Parathyroid adenoma (tissue), 2 donors: Measurements from ENCODE around the gene ACOT12.
"Not testable (repeated sequence)": the region's sequence is repeated elsewhere in the genome, so short reads cannot be mapped to it uniquely, and the experiment has no call there.

Experiments used
- H2AFZ ChIP-seq: fragments of 300-600 bp; sonication (generic); one replicate; pipeline ENCODE4 v1.7.0; 2017; ENCODE audit warnings: antibody characterized with exemption, mild to moderate bottlenecking
- H3K27ac ChIP-seq: fragments of 300-600 bp; sonication (generic); one replicate; pipeline ENCODE4 v1.7.0; 2017
- H3K27me3 ChIP-seq: fragments of 300-600 bp; sonication (generic); one replicate; pipeline ENCODE4 v1.7.0; 2017; ENCODE audit warnings: low read length; ENCODE audit not compliant: control insufficient read depth, insufficient read depth
- H3K36me3 ChIP-seq: fragments of 300-600 bp; sonication (generic); one replicate; pipeline ENCODE4 v1.7.0; 2017; ENCODE audit warnings: low read length; ENCODE audit not compliant: control insufficient read depth, insufficient read depth
- H3K4me1 ChIP-seq: fragments of 300-600 bp; sonication (generic); one replicate; pipeline ENCODE4 v1.7.0; 2017; ENCODE audit warnings: control low read depth
- H3K4me2 ChIP-seq: fragments of 300-600 bp; sonication (generic); one replicate; pipeline ENCODE4 v1.7.0; 2017; ENCODE audit warnings: low read length
- H3K4me3 ChIP-seq: fragments of 300-600 bp; sonication (generic); one replicate; pipeline ENCODE4 v1.7.0; 2017; ENCODE audit warnings: low read depth, low read length
- H3K79me2 ChIP-seq: fragments of 300-600 bp; sonication (generic); one replicate; pipeline ENCODE4 v1.7.0; 2017; ENCODE audit warnings: control low read depth
- H3K9ac ChIP-seq: fragments of 300-600 bp; sonication (generic); one replicate; pipeline ENCODE4 v1.7.0; 2017; ENCODE audit warnings: mild to moderate bottlenecking
- H3K9me3 ChIP-seq: fragments of 300-600 bp; sonication (generic); one replicate; pipeline ENCODE4 v1.7.0; 2017; ENCODE audit warnings: low read length; ENCODE audit not compliant: control insufficient read depth
- TF ChIP-seq, protein P1 (sequence below): fragments of 300-600 bp; sonication (generic); IDR thresholded peaks from one replicate; pipeline ENCODE4 v1.7.0; 2017; ENCODE audit warnings: antibody characterized with exemption, mild to moderate bottlenecking
- donor health status: primary hyperparathyroidism.

Gene ACOT12

DNA sequence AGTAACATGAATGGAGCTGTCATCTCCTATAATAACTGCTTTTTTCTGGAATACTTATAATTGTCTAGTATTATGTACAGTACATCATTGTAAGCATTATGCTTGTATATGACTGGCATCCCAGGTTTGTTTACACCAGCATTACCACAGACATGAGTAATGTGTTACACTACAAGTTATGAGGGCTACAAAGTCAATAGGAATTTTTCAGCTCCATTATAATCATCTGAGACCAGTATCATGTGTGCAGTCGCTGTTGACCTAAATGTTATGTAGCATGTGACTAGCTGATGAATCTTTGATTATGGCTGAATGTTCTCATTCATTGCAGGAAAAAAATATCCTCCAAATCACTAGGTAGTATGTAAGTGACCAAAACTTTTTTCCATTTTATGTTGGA, 90.4 kb downstream of the ACOT12 start:
- no peak overlapping the region for H3K27ac ChIP-seq
- peaks cover 20% of the 10 kb centered on the region for H3K4me1 ChIP-seq
- no peak overlapping the region for H3K4me2 ChIP-seq
- no peak overlapping the region for H3K9ac ChIP-seq
- peaks cover 10% of the 10 kb centered on the region for H3K79me2 ChIP-seq
- TF ChIP-seq, protein P1, sequence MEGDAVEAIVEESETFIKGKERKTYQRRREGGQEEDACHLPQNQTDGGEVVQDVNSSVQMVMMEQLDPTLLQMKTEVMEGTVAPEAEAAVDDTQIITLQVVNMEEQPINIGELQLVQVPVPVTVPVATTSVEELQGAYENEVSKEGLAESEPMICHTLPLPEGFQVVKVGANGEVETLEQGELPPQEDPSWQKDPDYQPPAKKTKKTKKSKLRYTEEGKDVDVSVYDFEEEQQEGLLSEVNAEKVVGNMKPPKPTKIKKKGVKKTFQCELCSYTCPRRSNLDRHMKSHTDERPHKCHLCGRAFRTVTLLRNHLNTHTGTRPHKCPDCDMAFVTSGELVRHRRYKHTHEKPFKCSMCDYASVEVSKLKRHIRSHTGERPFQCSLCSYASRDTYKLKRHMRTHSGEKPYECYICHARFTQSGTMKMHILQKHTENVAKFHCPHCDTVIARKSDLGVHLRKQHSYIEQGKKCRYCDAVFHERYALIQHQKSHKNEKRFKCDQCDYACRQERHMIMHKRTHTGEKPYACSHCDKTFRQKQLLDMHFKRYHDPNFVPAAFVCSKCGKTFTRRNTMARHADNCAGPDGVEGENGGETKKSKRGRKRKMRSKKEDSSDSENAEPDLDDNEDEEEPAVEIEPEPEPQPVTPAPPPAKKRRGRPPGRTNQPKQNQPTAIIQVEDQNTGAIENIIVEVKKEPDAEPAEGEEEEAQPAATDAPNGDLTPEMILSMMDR: no peak
- H3K27me3 ChIP-seq: no peaks in the 10 kb centered on the region
- no peaks in the 10 kb centered on the region for H3K36me3 ChIP-seq
- no peak overlapping the region for H2AFZ ChIP-seq
- H3K9me3 ChIP-seq: no peaks in the 10 kb centered on the region
- no peak overlapping the region for H3K4me3 ChIP-seq

DNA sequence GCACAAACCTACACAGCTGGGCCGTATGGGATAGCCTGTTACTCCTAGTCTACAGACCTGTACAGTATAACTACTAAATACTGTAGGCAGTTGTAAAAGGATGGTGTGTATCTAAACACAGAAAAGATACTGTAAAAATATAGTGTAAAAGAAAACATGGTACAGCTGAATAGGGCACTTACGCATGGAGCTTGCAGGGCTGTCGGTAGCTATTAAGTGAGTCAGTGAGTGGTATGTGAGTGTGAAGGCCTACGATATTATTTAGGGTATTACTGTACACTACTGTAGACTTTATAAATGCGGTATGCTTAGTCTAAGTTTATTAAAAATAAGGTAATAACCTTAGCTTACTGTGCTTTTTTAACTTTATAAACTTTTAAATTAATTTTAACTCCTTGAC, 91.3 kb downstream of the ACOT12 start:
- H3K36me3 ChIP-seq: no peaks in the 10 kb centered on the region
- H3K9ac ChIP-seq: no peak overlapping the region
- H3K4me1 ChIP-seq: peaks cover 20% of the 10 kb centered on the region
- TF ChIP-seq, protein P1: no peak
- H3K27me3 ChIP-seq: no peaks in the 10 kb centered on the region
- H3K27ac ChIP-seq: no peak overlapping the region
- H3K4me3 ChIP-seq: peak overlapping the region; percentile 81
- no peak overlapping the region for H2AFZ ChIP-seq
- no peaks in the 10 kb centered on the region for H3K9me3 ChIP-seq
- peaks cover 10% of the 10 kb centered on the region for H3K79me2 ChIP-seq
- H3K4me2 ChIP-seq: peak overlapping the region; percentile 59

DNA sequence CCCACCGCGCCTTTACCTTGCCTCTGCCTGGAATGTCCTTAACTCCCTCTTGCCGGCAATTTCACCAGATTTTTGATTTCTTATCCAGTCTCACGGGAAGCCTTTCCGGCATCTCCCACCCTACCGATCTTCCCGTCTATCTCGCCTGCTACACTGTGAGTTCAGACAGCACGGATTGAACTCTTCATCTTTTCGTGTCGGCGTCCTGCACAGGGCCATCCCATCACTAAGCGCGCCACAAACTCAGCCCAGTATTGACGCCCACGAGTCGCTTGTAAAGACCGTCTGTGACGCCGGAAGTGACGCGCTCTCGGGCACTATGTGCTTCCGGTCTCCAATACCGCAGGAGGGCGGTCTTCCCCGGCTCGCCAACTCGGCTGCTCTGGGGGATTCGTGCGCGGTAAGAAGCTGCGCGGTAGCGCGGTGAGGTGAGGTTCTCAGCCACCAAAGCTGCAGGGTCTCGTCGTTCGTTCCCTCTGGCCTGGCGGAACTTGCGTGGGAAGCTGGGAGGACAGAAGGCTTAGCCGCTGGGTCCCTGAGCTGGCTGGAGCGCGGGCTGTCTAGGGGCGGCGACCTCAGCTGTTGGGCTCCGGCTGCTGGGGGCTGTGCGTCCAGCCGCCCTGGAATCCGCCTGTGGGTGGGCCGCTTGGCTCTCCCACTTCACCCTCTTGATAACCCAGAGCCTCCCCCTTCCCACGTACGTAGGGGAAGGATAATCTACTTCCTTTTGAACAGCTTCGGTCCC, 92.5 kb downstream of the ACOT12 start, which contains the start of gene ZCCHC9:
ZCCHC9 (plus strand) TSS at position 317 of the 745 bp plus-strand sequence. CDS start 3,171 bp downstream, outside the sequence.
- Histone ChIP-seq H3K27me3 (no peaks in the 10 kb centered on the region), H3K36me3 (no peaks in the 10 kb centered on the region), H3K79me2 (peaks cover 10% of the 10 kb centered on the region), H3K27ac (peak within 1 kb of the TSS; percentile 66), H3K4me2 (peak within 1 kb of the TSS; percentile 59), H3K4me3 (peak within 1 kb of the TSS; percentile 81), H3K9ac (peak within 1 kb of the TSS; percentile 84), H3K9me3 (no peaks in the 10 kb centered on the region), H2AFZ (peak within 1 kb of the TSS; percentile 96), H3K4me1 (peaks cover 20% of the 10 kb centered on the region)
- TF ChIP-seq, protein P1: peak; percentile 43

DNA sequence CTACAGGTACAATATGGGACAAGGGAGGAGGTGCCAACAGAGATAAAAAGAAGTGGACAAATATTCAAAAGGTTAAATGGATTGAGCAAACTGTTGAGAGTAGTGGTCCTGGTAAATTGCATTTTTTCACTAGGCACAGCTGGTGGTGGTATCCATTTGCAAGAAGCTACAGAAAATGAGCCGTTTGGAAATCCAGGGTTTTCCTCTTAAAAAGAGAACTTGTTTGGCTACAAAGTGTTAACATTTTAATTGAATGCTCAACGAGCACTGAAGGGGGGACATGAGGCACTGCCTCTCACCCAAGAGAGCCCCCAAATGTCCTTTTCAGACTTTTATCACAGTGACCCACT, 93.0 kb downstream of the ACOT12 start:
- TF ChIP-seq, protein P1: no peak
- Histone ChIP-seq H2AFZ (peak overlapping the region; percentile 96), H3K4me3 (peak overlapping the region; percentile 81), H3K4me1 (peaks cover 20% of the 10 kb centered on the region), H3K9me3 (no peaks in the 10 kb centered on the region), H3K4me2 (peak overlapping the region; percentile 59), H3K36me3 (no peaks in the 10 kb centered on the region), H3K27ac (peak overlapping the region; percentile 66), H3K9ac (peak overlapping the region; percentile 84), H3K79me2 (peaks cover 10% of the 10 kb centered on the region), H3K27me3 (no peaks in the 10 kb centered on the region)

DNA sequence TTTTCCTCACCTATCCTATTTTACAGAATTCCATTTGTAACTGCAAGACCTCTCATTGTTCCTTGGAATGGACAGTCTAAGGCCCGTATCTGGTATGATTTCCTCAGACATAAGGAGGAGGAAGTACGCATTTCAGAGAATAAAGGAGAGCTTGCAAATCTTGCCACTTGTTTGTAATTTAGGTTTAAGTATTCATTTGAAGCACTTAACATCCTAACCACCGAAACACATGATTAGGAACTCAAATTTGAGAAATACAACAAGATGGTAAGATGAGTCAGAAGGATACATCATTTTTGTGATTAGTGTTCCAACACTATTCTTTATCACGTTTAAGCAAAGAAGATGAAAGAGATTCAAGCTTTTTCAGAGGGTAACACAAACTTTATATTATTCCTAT, 96.4 kb downstream of the ACOT12 start:
- Histone ChIP-seq H3K9me3 (no peaks in the 10 kb centered on the region), H3K36me3 (no peaks in the 10 kb centered on the region), H3K4me3 (no peak overlapping the region), H3K9ac (no peak overlapping the region), H2AFZ (no peak overlapping the region), H3K27me3 (no peaks in the 10 kb centered on the region), H3K79me2 (peaks cover 33% of the 10 kb centered on the region), H3K4me2 (no peak overlapping the region), H3K4me1 (peaks cover 19% of the 10 kb centered on the region), H3K27ac (no peak overlapping the region)
- TF ChIP-seq, protein P1: no peak

DNA sequence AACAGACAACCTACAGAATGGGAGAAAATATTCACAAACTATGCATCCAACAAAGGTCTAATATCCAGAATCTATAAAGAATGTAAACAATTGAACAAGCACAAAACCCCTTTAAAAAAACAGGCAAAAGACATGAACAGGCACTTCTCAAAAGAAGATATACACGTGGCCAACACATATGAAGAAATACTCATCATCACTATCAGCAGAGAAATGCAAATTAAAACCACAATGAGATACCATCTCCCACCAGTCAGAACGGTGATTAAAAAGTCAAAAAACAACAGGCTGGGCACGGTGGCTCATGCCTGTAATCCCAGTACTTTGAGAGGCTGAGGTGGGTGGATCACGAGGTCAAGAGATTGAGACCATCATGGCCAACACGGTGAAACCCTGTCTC, 99.9 kb downstream of the ACOT12 start:
- H3K4me1 ChIP-seq, H2AFZ ChIP-seq, H3K27ac ChIP-seq, H3K36me3 ChIP-seq, H3K9ac ChIP-seq, H3K9me3 ChIP-seq, H3K4me2 ChIP-seq, H3K4me3 ChIP-seq, H3K27me3 ChIP-seq: not testable (repeated sequence)
- H3K79me2 ChIP-seq: peaks cover 43% of the 10 kb centered on the region
